Esophagus muscularis mucosa (tissue), 3 donors: Measurements from ENCODE around the gene FNDC1.

Experiments used
- CTCF ChIP-seq, 3 experiments: fragments of 200-600 bp in 2 of 3; fragments of 450-650 bp in 1 of 3; sonication (generic) in 2 of 3; IDR thresholded peaks; one replicate each; pipeline ENCODE4 v1.5.1; 2017 to 2019; ENCODE audit warnings: antibody characterized with exemption in 3 of 3, mild to moderate bottlenecking in 2 of 3, moderate library complexity in 1 of 3
- POLR2A ChIP-seq: fragments of 450-650 bp; IDR thresholded peaks from one replicate; pipeline ENCODE4 v1.6.1; 2017; ENCODE audit warnings: antibody characterized with exemption, moderate library complexity, mild to moderate bottlenecking, low read depth

DNA sequence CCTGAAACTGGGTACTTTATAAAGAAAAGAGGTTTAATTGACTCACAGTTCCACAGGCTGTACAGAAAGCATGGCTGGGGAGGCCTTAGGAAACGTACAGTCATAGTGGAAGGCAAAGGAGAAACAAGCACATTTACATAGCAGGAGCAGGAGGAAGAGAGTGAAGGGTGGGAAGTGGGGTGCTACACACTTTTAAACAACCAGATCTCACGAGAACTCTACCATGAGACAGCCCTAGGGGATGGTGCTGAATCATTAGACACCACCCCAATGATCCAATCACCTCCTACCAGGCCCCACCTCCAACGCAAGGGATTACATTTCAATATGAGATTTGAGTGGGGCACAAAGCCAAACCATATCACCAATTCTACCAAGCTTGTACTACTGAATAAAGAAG, 7.4 kb upstream of the FNDC1 start:
- no peak for TF ChIP-seq CTCF (IDR thresholded peaks at IDR 0.05)
- TF ChIP-seq POLR2A = no peak
